GM10248 (cell line): ENCODE data around the gene LAIR2.
"Not testable (repeated sequence)": the region's sequence is repeated elsewhere in the genome, so short reads cannot be mapped to it uniquely, and the experiment has no call there.

Source experiments
- CTCF ChIA-PET: fragments of 300-600 bp; sonication (Branson Sonifier 250); formaldehyde crosslinking; extraction: SDS; loops from one replicate; lab custom pipeline; 2021; ENCODE audit warnings: antibody characterized with exemption; lab: Yijun Ruan, JAX
- POLR2A ChIA-PET: fragments of 350-650 bp; sonication (Branson Sonifier 250); formaldehyde crosslinking; extraction: SDS; loops from one replicate; lab custom pipeline; 2020; ENCODE audit warnings: antibody characterized with exemption; lab: Yijun Ruan, JAX
- DNase-seq: peaks from one replicate; pipeline ENCODE4 v3.0.0; 2012; ENCODE audit errors: extremely low spot score
- TF ChIP-seq, protein P1 (sequence below): IDR thresholded peaks from 2 replicates; pipeline ENCODE4 v1.5.1; 2012; ENCODE audit warnings: mild to moderate bottlenecking, low read depth; ENCODE audit errors: extremely low read depth, missing control alignments, control extremely low read depth

The LAIR2 gene

DNA sequence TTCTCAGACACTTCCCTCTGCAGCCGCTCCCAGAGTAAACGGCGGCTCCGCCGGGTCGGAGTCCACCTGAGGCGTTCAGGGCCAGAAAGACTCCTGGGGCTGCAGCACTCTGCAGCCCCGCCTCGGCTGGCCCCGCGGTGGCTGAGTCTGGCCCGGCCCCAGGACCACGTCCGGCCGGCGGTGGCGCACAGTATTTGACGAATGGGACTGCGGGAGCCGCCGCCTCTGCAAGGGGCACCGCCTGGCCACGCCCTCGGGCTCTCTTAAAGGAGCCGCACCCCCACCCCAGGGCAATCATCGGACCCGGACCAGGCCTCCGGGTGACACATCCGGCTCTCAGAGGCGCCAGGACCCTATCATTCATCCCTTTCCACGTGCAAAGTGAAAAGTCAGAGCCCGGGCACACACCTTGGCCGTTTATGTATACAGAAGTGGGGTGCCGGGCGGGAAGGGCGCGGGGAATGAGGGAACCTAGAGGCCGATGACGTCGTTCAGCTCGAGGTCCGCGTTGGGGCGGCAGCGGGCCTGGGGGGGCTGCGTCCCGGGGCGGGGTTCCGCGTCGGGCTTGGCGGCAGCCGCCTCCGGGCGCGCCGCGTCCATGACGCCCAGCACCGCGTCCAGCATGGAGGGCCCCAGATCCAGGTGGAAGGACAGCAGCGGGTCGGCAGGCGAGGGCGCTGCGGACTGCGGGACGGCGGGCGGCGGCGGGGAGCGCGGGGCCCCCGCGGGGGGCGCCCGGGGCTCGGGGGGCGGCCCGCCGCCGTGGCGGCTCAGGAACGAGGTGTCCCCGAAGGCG lies 37.8 kb upstream of the LAIR2 start:
- ChIA-PET CTCF (interaction anchor here (1.2 kb wide), 1 partner anchor 210 kb away, joined by 4 read pairs; no protein-coding TSS in a partner anchor), POLR2A (no interaction called here)
- peak; percentile 89 for DNase-seq
- TF ChIP-seq, protein P1, sequence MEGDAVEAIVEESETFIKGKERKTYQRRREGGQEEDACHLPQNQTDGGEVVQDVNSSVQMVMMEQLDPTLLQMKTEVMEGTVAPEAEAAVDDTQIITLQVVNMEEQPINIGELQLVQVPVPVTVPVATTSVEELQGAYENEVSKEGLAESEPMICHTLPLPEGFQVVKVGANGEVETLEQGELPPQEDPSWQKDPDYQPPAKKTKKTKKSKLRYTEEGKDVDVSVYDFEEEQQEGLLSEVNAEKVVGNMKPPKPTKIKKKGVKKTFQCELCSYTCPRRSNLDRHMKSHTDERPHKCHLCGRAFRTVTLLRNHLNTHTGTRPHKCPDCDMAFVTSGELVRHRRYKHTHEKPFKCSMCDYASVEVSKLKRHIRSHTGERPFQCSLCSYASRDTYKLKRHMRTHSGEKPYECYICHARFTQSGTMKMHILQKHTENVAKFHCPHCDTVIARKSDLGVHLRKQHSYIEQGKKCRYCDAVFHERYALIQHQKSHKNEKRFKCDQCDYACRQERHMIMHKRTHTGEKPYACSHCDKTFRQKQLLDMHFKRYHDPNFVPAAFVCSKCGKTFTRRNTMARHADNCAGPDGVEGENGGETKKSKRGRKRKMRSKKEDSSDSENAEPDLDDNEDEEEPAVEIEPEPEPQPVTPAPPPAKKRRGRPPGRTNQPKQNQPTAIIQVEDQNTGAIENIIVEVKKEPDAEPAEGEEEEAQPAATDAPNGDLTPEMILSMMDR = peak; percentile 7

DNA sequence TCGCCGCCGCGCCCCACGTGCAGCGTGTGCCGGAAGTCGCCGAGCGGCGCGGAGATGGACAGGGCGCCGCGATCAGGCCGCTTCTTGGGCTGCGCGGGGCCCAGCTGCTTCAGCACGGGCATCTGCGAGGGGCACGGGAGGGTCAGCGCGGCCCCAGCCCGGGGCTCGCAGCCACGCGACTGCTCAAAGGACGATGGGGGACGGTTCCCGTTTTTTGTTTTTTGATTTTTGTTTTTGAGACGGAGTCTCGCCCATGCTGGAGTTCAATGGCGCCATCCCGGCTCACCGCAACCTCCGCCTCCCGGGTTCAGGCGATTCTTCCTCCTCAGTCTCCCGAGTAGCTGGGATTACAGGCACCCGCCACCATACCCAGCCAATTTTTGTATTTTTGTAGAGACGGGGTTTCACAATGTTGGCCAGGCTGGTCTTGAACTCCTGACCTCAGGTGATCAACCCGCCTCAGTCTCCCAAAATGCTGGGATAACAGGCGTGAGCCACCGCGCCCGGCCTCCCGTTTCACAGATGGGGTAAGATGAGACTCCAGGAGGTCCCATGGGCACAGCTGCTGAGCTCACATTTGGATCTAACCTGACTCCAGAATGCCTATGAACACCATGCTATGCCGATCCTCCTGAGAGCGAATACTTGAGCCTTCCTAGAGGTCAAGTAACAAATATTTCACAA lies 37.1 kb upstream of the LAIR2 start:
- DNase-seq = no peak
- ChIA-PET POLR2A (no interaction called here), CTCF (interaction anchor here (1.2 kb wide), 2 partner anchors 12 to 209 kb away, joined by 4 read pairs; no protein-coding TSS in a partner anchor)
- TF ChIP-seq, protein P1 = no peak

GRCh38 chr19:54466110-54466480 lies 36.5 kb upstream of the LAIR2 start:
- DNase-seq, POLR2A ChIA-PET: not testable (repeated sequence)
- CTCF ChIA-PET = interaction anchor here (1.2 kb wide), 2 partner anchors 12 to 208 kb away, joined by 4 read pairs; no protein-coding TSS in a partner anchor

DNA sequence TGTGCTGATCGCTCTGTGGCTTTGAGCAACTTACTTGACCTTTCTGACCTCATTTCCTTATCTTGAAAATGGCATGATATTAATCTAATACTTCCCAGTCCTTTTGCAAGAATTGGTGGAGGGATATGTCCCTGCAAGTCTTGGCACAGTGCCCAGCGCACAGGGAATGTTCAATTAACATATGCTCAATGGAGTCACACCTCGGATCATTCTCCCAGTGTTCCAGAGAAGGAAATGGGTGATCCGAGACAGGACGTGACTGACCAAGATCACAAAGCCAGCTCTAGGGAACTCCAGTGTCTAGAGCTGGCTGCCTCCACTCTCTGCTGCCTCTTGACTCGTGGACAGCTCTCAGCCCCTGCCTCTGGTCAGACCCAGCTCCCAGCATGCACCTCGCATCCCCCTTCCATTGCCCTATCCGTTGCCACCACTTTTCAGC lies 33.1 kb upstream of the LAIR2 start:
- TF ChIP-seq, protein P1 = no peak
- CTCF ChIA-PET = interaction anchor here (0.8 to 1.4 kb wide), 3 partner anchors 8 to 205 kb away, joined by 3 to 5 read pairs (median 4); no protein-coding TSS in a partner anchor
- DNase-seq = no peak
- POLR2A ChIA-PET = interaction anchor here (1.4 kb wide), 1 partner anchor 938 kb away, joined by 5 read pairs; the partner anchor contains the start of gene UBE2S

- DNase-seq = no peak
- CTCF ChIA-PET = interaction anchor here (0.8 to 1.6 kb wide), 4 partner anchors 7 to 205 kb away, joined by 3 to 5 read pairs (median 4); no protein-coding TSS in a partner anchor
- TF ChIP-seq, protein P1 = no peak
- POLR2A ChIA-PET = no interaction called here
These were observed 32.2 kb upstream of the LAIR2 start for GRCh38 chr19:54470276-54470887.

DNA sequence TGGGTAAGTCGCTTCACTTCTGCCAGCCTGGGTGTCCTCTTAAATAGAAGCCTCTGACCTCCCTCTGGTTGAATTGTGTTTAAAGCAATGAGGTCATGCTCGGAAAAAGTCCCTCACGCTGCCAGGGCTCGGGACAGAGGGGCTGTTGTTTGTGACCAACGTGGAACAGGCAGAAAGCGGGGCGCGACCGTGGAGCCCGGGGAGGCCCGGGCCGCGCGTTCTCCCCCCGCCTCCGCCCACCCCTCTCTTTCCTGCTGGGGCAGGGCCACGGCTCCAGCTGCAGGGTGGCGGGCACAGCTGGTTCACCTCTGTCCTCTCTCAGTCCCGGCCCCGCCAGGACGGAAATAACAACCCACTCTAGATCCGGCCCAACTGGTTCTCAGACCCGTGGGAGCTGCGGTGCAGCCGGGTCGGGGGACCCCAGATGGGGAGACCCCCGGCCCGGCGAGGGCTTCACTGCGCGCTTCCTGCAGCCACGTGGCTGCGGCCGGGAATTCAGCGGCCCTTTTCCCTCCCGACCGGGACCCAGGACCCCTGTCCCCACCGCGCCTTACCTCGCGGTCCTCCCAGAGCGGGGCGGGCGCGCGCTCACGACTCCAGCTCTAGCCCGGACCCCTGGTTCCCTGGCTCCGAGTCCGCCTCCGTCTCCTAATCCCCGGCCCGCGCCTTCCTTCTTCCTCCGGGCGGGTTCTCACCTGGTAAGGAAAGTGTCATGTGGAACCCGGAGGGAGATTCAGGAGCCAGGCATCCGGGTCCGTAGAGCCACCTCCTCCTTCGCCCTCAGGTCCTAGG lies 31.4 kb upstream of the LAIR2 start:
- TF ChIP-seq, protein P1 = no peak
- POLR2A ChIA-PET = no interaction called here
- CTCF ChIA-PET = interaction anchor here (1.6 kb wide), 1 partner anchor 10 kb away, joined by 4 read pairs; no protein-coding TSS in a partner anchor
- peak; percentile 52 for DNase-seq
